K562 (cell line): ENCODE measurements around the gene SCN8A. TPM values are rescaled to one million over a fixed set of nuclear protein-coding genes. Genes with fewer than 3 reads are reported as not detected.

Source experiments
- ATAC-seq: fragments of 200-7000 bp; cut with Tn5 transposase; 3 replicates; pipeline ENCODE4 v1.9.1; 2020; ENCODE audit warnings: moderate library complexity
- BruUV-seq: library from RNA; stranded (reverse); fragments of 400-500 nt; replicated peaks from 2 replicates; lab custom pipeline; 2021; lab: Mats Ljungman, UMichigan
- CTCF ChIA-PET: fragments of 300-600 bp; formaldehyde crosslinking; extraction: SDS; loops from one replicate; lab custom pipeline; 2021; ENCODE audit warnings: low intra/inter-chr PET ratio; lab: Yijun Ruan, JAX
- POLR2A ChIA-PET: fragments of 300-600, 350-650 bp; sonication (Branson Sonifier 250); formaldehyde crosslinking; extraction: SDS; loops from one replicate; lab custom pipeline; 2021; ENCODE audit warnings: antibody characterized with exemption, inconsistent platforms; lab: Yijun Ruan, JAX
- DNase-seq, 4 experiments: peaks; one replicate each; pipeline versions ENCODE4 v3.0.0 to v3.0.0-alpha.2; 2011 to 2018; ENCODE audit warnings: low spot score in 3 of 4, mixed read lengths in 3 of 4; ENCODE audit errors: extremely low read depth in 1 of 4
- FAIRE-seq: peaks from 2 replicates; lab custom pipeline; 2011; peaks lifted over from hg19 to GRCh38; lab: Jason Lieb, UNC
- H2AFZ ChIP-seq: 2 replicates; pipeline ENCODE4 v1.6.0; 2011; ENCODE audit warnings: low read depth, low read length, control low read depth, inconsistent platforms
- H3K27ac ChIP-seq: fragments of 200-600 bp; 3 replicates; pipeline ENCODE4 v1.8.0; 2011; ENCODE audit warnings: low read depth, mild to moderate bottlenecking, control low read depth, inconsistent platforms, low read length, moderate library complexity, mixed read lengths; ENCODE audit errors: extremely low read depth
- H3K27me3 ChIP-seq, 2 experiments: fragments of 300-600 bp in 1 of 2; 2 replicates in 1 of 2; 3 replicates in 1 of 2; pipeline versions ENCODE4 v1.6.0 to v1.8.0; 2011; ENCODE audit warnings: inconsistent platforms in 2 of 2, low read length in 2 of 2, mild to moderate bottlenecking in 1 of 2, mixed read lengths in 1 of 2, moderate library complexity in 1 of 2; ENCODE audit not compliant: control insufficient read depth in 2 of 2, insufficient read depth in 2 of 2
- H3K36me3 ChIP-seq: fragments of 300-600 bp; 3 replicates; pipeline ENCODE4 v1.8.0; 2011; ENCODE audit warnings: mild to moderate bottlenecking, low read length, inconsistent platforms; ENCODE audit not compliant: control insufficient read depth, insufficient read depth
- H3K4me1 ChIP-seq, 2 experiments: fragments of 200-600 bp in 1 of 2; replicated peaks in 1 of 2; 2 replicates in 1 of 2; 3 replicates in 1 of 2; pipeline versions ENCODE4 v1.5.1 to v1.8.0; 2011; ENCODE audit warnings: inconsistent platforms in 2 of 2, low read length in 2 of 2, mild to moderate bottlenecking in 1 of 2, mixed read lengths in 1 of 2, moderate library complexity in 1 of 2; ENCODE audit not compliant: control insufficient read depth in 2 of 2, insufficient read depth in 2 of 2
- H3K4me2 ChIP-seq: 2 replicates; pipeline ENCODE4 v1.6.1; 2011; ENCODE audit warnings: low read length, control low read depth, inconsistent platforms, mixed read lengths; ENCODE audit not compliant: insufficient read depth
- H3K4me3 ChIP-seq: fragments of 200-600 bp; sonication (generic), shearing (Covaris generic); 2 replicates; pipeline ENCODE4 v1.5.1; 2016; ENCODE audit warnings: control low read depth, inconsistent platforms
- H3K79me2 ChIP-seq: fragments of 200-600 bp; 3 replicates; pipeline ENCODE4 v1.8.0; 2011; ENCODE audit warnings: low read length, inconsistent platforms; ENCODE audit not compliant: control insufficient read depth, insufficient read depth
- H3K9ac ChIP-seq, 2 experiments: 2 replicates each; pipeline versions ENCODE4 v1.6.0 to v1.6.1; 2011; ENCODE audit warnings: low read depth in 2 of 2, low read length in 2 of 2, control low read depth in 1 of 2, inconsistent platforms in 1 of 2, mild to moderate bottlenecking in 1 of 2, mixed read lengths in 1 of 2; ENCODE audit not compliant: insufficient read depth in 1 of 2
- H3K9me1 ChIP-seq: one replicate; pipeline ENCODE4 v1.6.0; 2011; ENCODE audit warnings: inconsistent platforms, mild to moderate bottlenecking, low read length, moderate library complexity; ENCODE audit not compliant: control insufficient read depth, insufficient read depth
- H3K9me3 ChIP-seq: replicated peaks from 2 replicates; pipeline ENCODE4 v1.5.1; 2011; ENCODE audit warnings: low read depth, low read length, inconsistent platforms; ENCODE audit not compliant: control insufficient read depth, insufficient read depth
- H4K20me1 ChIP-seq: replicated peaks from 2 replicates; pipeline ENCODE4 v1.6.1; 2011; ENCODE audit warnings: low read length, inconsistent platforms, mixed read lengths; ENCODE audit not compliant: control insufficient read depth, insufficient read depth
- ATF3 ChIP-seq, 2 experiments: fragments of 450-650 bp in 1 of 2; sonication (generic) in 1 of 2; formaldehyde crosslinking in 1 of 2; IDR thresholded peaks in 1 of 2; conservative IDR thresholded peaks in 1 of 2; 2 replicates each; pipeline versions ENCODE4 v1.6.1 to v1.8.1; 2016 to 2023; ENCODE audit warnings: mild to moderate bottlenecking in 2 of 2, moderate library complexity in 2 of 2, inconsistent platforms in 1 of 2, missing genetic modification reagents in 1 of 2
- NRF1 ChIP-seq, 2 experiments: fragments of 450-650 bp; IDR thresholded peaks in 1 of 2; conservative IDR thresholded peaks in 1 of 2; 2 replicates each; pipeline ENCODE4 v1.6.1; 2014; ENCODE audit warnings: mild to moderate bottlenecking in 2 of 2
- RAD21 ChIP-seq, 2 experiments: fragments of 250-450 bp in 1 of 2; fragments of 450-650 bp in 1 of 2; sonication (Bioruptor Pico) in 1 of 2; formaldehyde crosslinking in 1 of 2; IDR thresholded peaks in 1 of 2; conservative IDR thresholded peaks in 1 of 2; 2 replicates each; pipeline versions ENCODE4 v1.4.0 to v1.8.0; 2020 to 2022; ENCODE audit warnings: mild to moderate bottlenecking in 2 of 2, moderate library complexity in 1 of 2
- TBL1XR1 ChIP-seq, 2 experiments: IDR thresholded peaks; 2 replicates each; pipeline ENCODE4 v1.6.1; 2012; ENCODE audit warnings: improper control_type of control experiment in 2 of 2, low read length in 2 of 2, mild to moderate bottlenecking in 1 of 2
- ZBTB1 ChIP-seq: sonication (generic); formaldehyde crosslinking; IDR thresholded peaks from 2 replicates; pipeline ENCODE4 v1.8.1; 2023; ENCODE audit warnings: missing genetic modification reagents, low read depth, mild to moderate bottlenecking, borderline replicate concordance
- ZKSCAN8 ChIP-seq: fragments of 200-800 bp; sonication (Bioruptor generic); IDR thresholded peaks from 2 replicates; pipeline ENCODE4 v1.6.1; 2016; ENCODE audit warnings: missing genetic modification characterization, missing compliant biosample characterization
- WGBS: fragments of 100-300 bp; shearing (Covaris generic); methylation state at CpG from one replicate; pipeline ENCODE4 v1.1.6; 2016; ENCODE audit warnings: low coverage, mixed read lengths; ENCODE audit not compliant: insufficient coverage; ENCODE audit errors: missing lambda C conversion rate; 5-methylcytosine and 5-hydroxymethylcytosine counted together
- in situ Hi-C: fragments of 300-500 bp; cut with MboI; formaldehyde crosslinking; loops from 4 replicates; pipeline ENCODE4 v1.15.0; 2018; ENCODE audit warnings: inconsistent platforms, mixed read lengths
- intact Hi-C: fragments of 100-400 bp; cut with micrococcal nuclease; formaldehyde crosslinking; loops from 2 replicates; pipeline ENCODE4 v1.14.2; 2022
- polyA plus RNA-seq, 8 experiments: library from polyadenylated mRNA; depleted of rRNA in 4 of 8; stranded (reverse) in 5 of 8; unstranded in 3 of 8; fragments of >200 nt; fragmentation: Nextera tagmentation in 2 of 8; fragmentation: Illumina TruSeq in 1 of 8; extraction: Ambion mirVana in 2 of 8; extraction: Trizol in 1 of 8; gene quantifications; 2 replicates each; pipeline versions ENCODE4 v1.2.1 to v1.2.3, GENCODE V29; 2011 to 2014; ENCODE audit warnings: inconsistent platforms in 1 of 8, missing spikeins in 1 of 8
- total RNA-seq, 7 experiments: library from RNA; depleted of rRNA in 6 of 7; stranded (reverse); fragments of >200 nt in 6 of 7; fragmentation: Illumina TruSeq in 2 of 7; extraction: Trizol in 2 of 7; gene quantifications; 2 replicates each; pipeline versions ENCODE4 v1.2.1 to v1.2.3, GENCODE V29; 2011 to 2021; ENCODE audit warnings: low replicate concordance in 1 of 7
- TF ChIP-seq, protein P1 (sequence below): fragments of 250-450 bp; sonication (Bioruptor Pico); IDR thresholded peaks from 2 replicates; pipeline ENCODE4 v1.5.0; 2021
- TF ChIP-seq, protein P2 (sequence below): fragments of 200-800 bp; sonication (Bioruptor generic); IDR thresholded peaks from 2 replicates; pipeline ENCODE4 v1.6.1; 2017; ENCODE audit warnings: missing genetic modification characterization, missing compliant biosample characterization
- TF ChIP-seq, protein P3 (sequence below): fragments of 450-650 bp; formaldehyde crosslinking; IDR thresholded peaks from 2 replicates; pipeline ENCODE4 v1.4.0; 2020; ENCODE audit warnings: mild to moderate bottlenecking, moderate library complexity
- TF ChIP-seq, protein P4 (sequence below): fragments of 450-650 bp; IDR thresholded peaks from 2 replicates; pipeline ENCODE4 v1.7.0; 2016; ENCODE audit warnings: borderline replicate concordance
- TF ChIP-seq, protein P5 (sequence below), 2 experiments: fragments of 450-650 bp in 1 of 2; sonication (generic) in 1 of 2; formaldehyde crosslinking; conservative IDR thresholded peaks; 2 replicates each; pipeline versions ENCODE4 v1.4.0 to v1.8.1; 2020 to 2022; ENCODE audit warnings: mild to moderate bottlenecking in 1 of 2, missing genetic modification reagents in 1 of 2

Gene SCN8A
- total and polyA plus RNA-seq, 9 of the 15 experiments (the other 6 are each of a cell fraction or from before 2014, with no cell fraction given): 0.03 to 0.29 (median 0.15) TPM; not detected in 1

DNA sequence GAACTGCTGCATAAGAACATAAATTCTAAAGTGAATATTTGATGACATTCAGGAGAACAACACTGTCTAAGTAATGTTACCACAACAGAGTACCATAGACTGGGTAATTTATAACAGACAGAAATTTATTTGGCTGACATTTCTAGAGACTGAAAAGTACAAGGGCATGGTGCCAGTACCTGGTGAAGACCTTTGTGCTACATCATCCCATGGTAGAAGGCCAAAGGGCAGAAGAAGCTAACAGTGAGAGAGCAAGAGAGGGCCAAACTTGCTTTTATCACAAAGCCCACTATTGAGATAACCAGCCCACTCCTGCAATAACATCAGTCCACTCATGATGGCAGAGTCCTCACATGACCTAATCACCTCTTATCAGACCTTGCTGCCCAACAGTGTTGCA is 168.7 kb downstream of the SCN8A start (continued):
- TF ChIP-seq, protein P1, sequence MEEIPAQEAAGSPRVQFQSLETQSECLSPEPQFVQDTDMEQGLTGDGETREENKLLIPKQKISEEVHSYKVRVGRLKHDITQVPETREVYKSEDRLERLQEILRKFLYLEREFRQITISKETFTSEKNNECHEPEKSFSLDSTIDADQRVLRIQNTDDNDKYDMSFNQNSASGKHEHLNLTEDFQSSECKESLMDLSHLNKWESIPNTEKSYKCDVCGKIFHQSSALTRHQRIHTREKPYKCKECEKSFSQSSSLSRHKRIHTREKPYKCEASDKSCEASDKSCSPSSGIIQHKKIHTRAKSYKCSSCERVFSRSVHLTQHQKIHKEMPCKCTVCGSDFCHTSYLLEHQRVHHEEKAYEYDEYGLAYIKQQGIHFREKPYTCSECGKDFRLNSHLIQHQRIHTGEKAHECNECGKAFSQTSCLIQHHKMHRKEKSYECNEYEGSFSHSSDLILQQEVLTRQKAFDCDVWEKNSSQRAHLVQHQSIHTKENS (CRISPR knock-in tag): no peak
- TF ChIP-seq RAD21 (CRISPR knock-in tag; conservative IDR thresholded peaks at IDR 0.05 in 1 of 2, IDR thresholded peaks at IDR 0.05 in 1 of 2) (no peak), ZKSCAN8 (no peak)
- TF ChIP-seq, protein P2, sequence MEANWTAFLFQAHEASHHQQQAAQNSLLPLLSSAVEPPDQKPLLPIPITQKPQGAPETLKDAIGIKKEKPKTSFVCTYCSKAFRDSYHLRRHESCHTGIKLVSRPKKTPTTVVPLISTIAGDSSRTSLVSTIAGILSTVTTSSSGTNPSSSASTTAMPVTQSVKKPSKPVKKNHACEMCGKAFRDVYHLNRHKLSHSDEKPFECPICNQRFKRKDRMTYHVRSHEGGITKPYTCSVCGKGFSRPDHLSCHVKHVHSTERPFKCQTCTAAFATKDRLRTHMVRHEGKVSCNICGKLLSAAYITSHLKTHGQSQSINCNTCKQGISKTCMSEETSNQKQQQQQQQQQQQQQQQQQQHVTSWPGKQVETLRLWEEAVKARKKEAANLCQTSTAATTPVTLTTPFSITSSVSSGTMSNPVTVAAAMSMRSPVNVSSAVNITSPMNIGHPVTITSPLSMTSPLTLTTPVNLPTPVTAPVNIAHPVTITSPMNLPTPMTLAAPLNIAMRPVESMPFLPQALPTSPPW (CRISPR knock-in tag): no peak

DNA sequence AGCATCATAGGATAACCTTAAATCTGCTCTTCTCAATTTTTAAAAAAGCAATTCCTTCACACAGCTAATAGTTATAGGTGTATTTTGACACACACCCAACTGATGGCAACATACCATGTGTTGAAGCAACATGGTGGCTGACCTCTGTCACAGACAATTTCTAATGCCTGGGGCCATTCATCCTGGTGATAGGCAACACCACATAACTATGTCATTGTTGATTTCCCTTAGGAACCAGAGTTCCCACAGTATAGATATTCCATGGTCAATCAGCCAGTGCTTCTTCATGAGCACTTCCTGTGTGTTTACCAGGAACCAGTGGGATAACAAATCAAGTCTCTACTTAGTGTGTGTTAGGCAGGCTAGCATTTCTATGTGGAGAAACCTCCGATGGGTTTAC is 169.2 kb downstream of the SCN8A start:
- FAIRE-seq (no peak), DNase-seq (no peak), ATAC-seq (no peak)
- Histone ChIP-seq H3K27me3 (no peaks in the 10 kb centered on the region; a peak in 2 of 5 replicates), H3K9me1 (no peaks in the 10 kb centered on the region), H3K4me3 (no peak overlapping the region), H3K27ac (no peak overlapping the region), H2AFZ (no peak overlapping the region), H3K79me2 (no peaks in the 10 kb centered on the region), H3K4me2 (no peak overlapping the region), H3K4me1 (no peaks in the 10 kb centered on the region), H4K20me1 (no peaks in the 10 kb centered on the region), H3K9ac (no peak overlapping the region), H3K36me3 (no peaks in the 10 kb centered on the region), H3K9me3 (no peaks in the 10 kb centered on the region)
- POLR2A ChIA-PET: no interaction called here
- WGBS: 0% methylated on average over 1 of the region's 1 CpG
- CTCF ChIA-PET: no interaction called here
- in situ Hi-C loops: no loop called here
- intact Hi-C loops: no loop called here
- BruUV-seq: no TSS peak
- no peak for TF ChIP-seq ZBTB1
- TF ChIP-seq, protein P3, sequence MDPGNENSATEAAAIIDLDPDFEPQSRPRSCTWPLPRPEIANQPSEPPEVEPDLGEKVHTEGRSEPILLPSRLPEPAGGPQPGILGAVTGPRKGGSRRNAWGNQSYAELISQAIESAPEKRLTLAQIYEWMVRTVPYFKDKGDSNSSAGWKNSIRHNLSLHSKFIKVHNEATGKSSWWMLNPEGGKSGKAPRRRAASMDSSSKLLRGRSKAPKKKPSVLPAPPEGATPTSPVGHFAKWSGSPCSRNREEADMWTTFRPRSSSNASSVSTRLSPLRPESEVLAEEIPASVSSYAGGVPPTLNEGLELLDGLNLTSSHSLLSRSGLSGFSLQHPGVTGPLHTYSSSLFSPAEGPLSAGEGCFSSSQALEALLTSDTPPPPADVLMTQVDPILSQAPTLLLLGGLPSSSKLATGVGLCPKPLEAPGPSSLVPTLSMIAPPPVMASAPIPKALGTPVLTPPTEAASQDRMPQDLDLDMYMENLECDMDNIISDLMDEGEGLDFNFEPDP (CRISPR knock-in tag): no peak
- TF ChIP-seq, protein P4, sequence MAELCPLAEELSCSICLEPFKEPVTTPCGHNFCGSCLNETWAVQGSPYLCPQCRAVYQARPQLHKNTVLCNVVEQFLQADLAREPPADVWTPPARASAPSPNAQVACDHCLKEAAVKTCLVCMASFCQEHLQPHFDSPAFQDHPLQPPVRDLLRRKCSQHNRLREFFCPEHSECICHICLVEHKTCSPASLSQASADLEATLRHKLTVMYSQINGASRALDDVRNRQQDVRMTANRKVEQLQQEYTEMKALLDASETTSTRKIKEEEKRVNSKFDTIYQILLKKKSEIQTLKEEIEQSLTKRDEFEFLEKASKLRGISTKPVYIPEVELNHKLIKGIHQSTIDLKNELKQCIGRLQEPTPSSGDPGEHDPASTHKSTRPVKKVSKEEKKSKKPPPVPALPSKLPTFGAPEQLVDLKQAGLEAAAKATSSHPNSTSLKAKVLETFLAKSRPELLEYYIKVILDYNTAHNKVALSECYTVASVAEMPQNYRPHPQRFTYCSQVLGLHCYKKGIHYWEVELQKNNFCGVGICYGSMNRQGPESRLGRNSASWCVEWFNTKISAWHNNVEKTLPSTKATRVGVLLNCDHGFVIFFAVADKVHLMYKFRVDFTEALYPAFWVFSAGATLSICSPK: no peak
- TF ChIP-seq, protein P5, sequence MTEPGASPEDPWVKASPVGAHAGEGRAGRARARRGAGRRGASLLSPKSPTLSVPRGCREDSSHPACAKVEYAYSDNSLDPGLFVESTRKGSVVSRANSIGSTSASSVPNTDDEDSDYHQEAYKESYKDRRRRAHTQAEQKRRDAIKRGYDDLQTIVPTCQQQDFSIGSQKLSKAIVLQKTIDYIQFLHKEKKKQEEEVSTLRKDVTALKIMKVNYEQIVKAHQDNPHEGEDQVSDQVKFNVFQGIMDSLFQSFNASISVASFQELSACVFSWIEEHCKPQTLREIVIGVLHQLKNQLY (CRISPR knock-in tag; conservative IDR thresholded peaks at IDR 0.05): no peak
- TF ChIP-seq ATF3 (IDR thresholded peaks at IDR 0.05): no peak
- no peak for TF ChIP-seq ATF3 (CRISPR knock-in tag; conservative IDR thresholded peaks at IDR 0.05)
- no peak for TF ChIP-seq TBL1XR1 (IDR thresholded peaks at IDR 0.05; ENCODE audit: low read length in 2 of 2)
- TF ChIP-seq NRF1 (conservative IDR thresholded peaks at IDR 0.05 in 1 of 2, IDR thresholded peaks at IDR 0.05 in 1 of 2): no peak
